ENCODE data around the gene TFAP2D.

DNA sequence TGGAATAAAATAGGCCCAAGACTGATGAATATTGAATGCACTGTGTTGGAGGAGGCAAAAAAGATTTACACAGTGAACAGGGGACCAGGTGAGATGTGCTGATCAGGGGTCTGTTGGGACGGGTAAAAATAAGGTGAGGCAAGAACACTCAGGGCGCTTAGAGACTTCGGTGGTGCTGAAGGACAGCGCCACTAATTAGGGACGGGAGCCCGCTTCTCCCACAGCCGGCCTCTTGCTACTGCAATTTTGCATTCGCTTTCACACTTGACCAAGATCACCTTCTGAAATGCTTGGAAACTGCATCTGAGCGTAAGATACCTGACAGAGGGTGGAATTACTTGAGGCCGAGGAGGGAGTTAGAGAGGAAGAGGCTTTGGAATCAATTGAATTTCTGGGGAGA, 7.3 kb downstream of the TFAP2D start:
- TF ChIP-seq, protein P1, sequence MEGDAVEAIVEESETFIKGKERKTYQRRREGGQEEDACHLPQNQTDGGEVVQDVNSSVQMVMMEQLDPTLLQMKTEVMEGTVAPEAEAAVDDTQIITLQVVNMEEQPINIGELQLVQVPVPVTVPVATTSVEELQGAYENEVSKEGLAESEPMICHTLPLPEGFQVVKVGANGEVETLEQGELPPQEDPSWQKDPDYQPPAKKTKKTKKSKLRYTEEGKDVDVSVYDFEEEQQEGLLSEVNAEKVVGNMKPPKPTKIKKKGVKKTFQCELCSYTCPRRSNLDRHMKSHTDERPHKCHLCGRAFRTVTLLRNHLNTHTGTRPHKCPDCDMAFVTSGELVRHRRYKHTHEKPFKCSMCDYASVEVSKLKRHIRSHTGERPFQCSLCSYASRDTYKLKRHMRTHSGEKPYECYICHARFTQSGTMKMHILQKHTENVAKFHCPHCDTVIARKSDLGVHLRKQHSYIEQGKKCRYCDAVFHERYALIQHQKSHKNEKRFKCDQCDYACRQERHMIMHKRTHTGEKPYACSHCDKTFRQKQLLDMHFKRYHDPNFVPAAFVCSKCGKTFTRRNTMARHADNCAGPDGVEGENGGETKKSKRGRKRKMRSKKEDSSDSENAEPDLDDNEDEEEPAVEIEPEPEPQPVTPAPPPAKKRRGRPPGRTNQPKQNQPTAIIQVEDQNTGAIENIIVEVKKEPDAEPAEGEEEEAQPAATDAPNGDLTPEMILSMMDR (IDR thresholded peaks at IDR 0.05): no peak
- TF ChIP-seq POLR2AphosphoS5 (IDR thresholded peaks at IDR 0.05): no peak

Data from prostate gland (tissue), 2 donors.